ENCODE measurements around the gene TRPC6. TPM values are rescaled to one million over a fixed set of nuclear protein-coding genes. Genes with fewer than 3 reads are reported as not detected.

The TRPC6 gene
- total RNA-seq, 4 donors from 2014 or later = 0.11 to 0.29 (median 0.20) TPM; not detected in 1

DNA sequence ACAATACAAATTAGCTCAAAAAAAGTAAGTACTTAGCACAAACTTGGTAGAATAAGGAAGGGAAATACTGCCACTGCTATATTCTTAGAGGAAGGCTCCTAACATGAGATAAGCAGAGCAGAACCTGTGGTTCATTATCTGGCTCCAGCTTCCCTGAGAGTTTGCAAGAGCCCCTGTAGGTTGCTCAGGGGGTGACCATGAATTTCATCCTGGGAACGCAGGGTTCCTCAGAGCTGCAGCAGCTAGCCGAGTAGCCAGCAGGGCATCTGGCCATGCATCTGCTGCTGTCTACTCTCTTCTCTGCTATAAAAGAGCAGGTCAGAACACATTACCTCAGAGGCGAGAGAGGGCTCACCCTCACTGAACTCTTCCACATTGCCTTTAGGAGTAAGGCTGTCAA, 67.3 kb downstream of the TRPC6 start:
- DNase-seq = no peak
- Histone ChIP-seq H3K9me3 (no peaks in the 10 kb centered on the region), H3K36me3 (no peaks in the 10 kb centered on the region), H3K4me1 (no peaks in the 10 kb centered on the region), H3K27me3 (no peaks in the 10 kb centered on the region), H3K27ac (no peak overlapping the region), H3K4me3 (no peak overlapping the region)
- intact Hi-C loops (cut with DNase I; ENCODE audit: low total_unique reads) = no loop called here
- TF ChIP-seq POLR2A (IDR thresholded peaks at IDR 0.05) = no peak
- no peak for ATAC-seq
- in situ Hi-C loops (cut with MboI; ENCODE audit: low sequenced_read_pairs in 4 of 4) = no loop called here

DNA sequence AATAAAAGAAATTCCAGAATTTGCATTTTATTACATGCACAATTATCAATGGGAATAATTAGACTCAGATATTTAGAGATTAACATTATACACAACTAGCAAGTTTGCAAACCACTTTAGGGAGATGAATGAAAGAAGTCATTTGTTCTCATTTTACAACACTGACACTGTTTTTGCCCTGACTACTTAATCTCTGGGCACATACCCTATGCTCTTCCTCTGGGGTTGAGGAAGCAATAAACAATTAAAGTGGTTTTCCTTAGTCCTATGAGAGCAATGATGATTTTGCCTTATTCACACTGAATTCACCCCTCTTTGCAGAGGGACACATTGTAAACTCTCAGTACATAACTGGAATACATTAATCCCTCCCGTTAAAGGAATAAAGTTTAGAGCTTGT, 72.7 kb downstream of the TRPC6 start:
- no peaks in the 10 kb centered on the region for H3K9me3 ChIP-seq
- TF ChIP-seq CTCF (IDR thresholded peaks at IDR 0.05 in 4 of 5, conservative IDR thresholded peaks at IDR 0.05 in 1 of 5) (no peak), POLR2A (IDR thresholded peaks at IDR 0.05) (no peak)
- H3K27ac ChIP-seq = no peak overlapping the region
- no peak overlapping the region for H3K4me3 ChIP-seq
- no peaks in the 10 kb centered on the region for H3K27me3 ChIP-seq
- in situ Hi-C loops (cut with MboI; ENCODE audit: low sequenced_read_pairs in 4 of 4) = no loop called here
- intact Hi-C loops (cut with DNase I; ENCODE audit: low total_unique reads) = no loop called here
- no peaks in the 10 kb centered on the region for H3K4me1 ChIP-seq
- DNase-seq (no peak), ATAC-seq (no peak)
- H3K36me3 ChIP-seq = no peaks in the 10 kb centered on the region

GRCh38 chr11:101510591-101510990, 73.2 kb downstream of the TRPC6 start:
- ATAC-seq (no peak), DNase-seq (no peak)
- Histone ChIP-seq H3K4me3 (no peak overlapping the region), H3K27ac (no peak overlapping the region), H3K4me1 (no peaks in the 10 kb centered on the region), H3K27me3 (no peaks in the 10 kb centered on the region), H3K9me3 (no peaks in the 10 kb centered on the region), H3K36me3 (no peaks in the 10 kb centered on the region)
- intact Hi-C loops (cut with DNase I; ENCODE audit: low total_unique reads) (no loop called here), in situ Hi-C loops (cut with MboI; ENCODE audit: low sequenced_read_pairs in 4 of 4) (no loop called here)
- TF ChIP-seq POLR2A (IDR thresholded peaks at IDR 0.05) (no peak), CTCF (IDR thresholded peaks at IDR 0.05 in 4 of 5, conservative IDR thresholded peaks at IDR 0.05 in 1 of 5) (no peak)

GRCh38 chr11:101509922-101510321, 73.9 kb downstream of the TRPC6 start:
- in situ Hi-C loops (cut with MboI; ENCODE audit: low sequenced_read_pairs in 4 of 4) = no loop called here
- ATAC-seq = no peak

GRCh38 chr11:101508370-101508769, 75.4 kb downstream of the TRPC6 start:
- TF ChIP-seq CTCF (IDR thresholded peaks at IDR 0.05 in 4 of 5, conservative IDR thresholded peaks at IDR 0.05 in 1 of 5) (no peak), POLR2A (IDR thresholded peaks at IDR 0.05) (no peak)
- no peaks in the 10 kb centered on the region for H3K4me1 ChIP-seq
- no peak overlapping the region for H3K27ac ChIP-seq
- in situ Hi-C loops (cut with MboI; ENCODE audit: low sequenced_read_pairs in 4 of 4) (no loop called here), intact Hi-C loops (cut with DNase I; ENCODE audit: low total_unique reads) (no loop called here)
- H3K4me3 ChIP-seq = no peak overlapping the region
- no peaks in the 10 kb centered on the region for H3K9me3 ChIP-seq
- no peaks in the 10 kb centered on the region for H3K36me3 ChIP-seq
- DNase-seq (no peak), ATAC-seq (no peak)
- H3K27me3 ChIP-seq = no peaks in the 10 kb centered on the region

More at GRCh38 chr11:101509922-101510321, 73.9 kb downstream of the TRPC6 start:
- Histone ChIP-seq H3K4me3 (no peak overlapping the region), H3K36me3 (no peaks in the 10 kb centered on the region), H3K4me1 (no peaks in the 10 kb centered on the region), H3K27me3 (no peaks in the 10 kb centered on the region), H3K27ac (no peak overlapping the region), H3K9me3 (no peaks in the 10 kb centered on the region)
- intact Hi-C loops (cut with DNase I; ENCODE audit: low total_unique reads) = no loop called here
- DNase-seq = no peak
- TF ChIP-seq POLR2A (IDR thresholded peaks at IDR 0.05) = no peak
- no peak for TF ChIP-seq CTCF (IDR thresholded peaks at IDR 0.05 in 4 of 5, conservative IDR thresholded peaks at IDR 0.05 in 1 of 5)
